Measurements from ENCODE around the gene C2orf42.
A peak's percentile ranks its signal among the peaks of the same experiment; 100 is the strongest.
"Not testable (repeated sequence)": the region's sequence is repeated elsewhere in the genome, so short reads cannot be mapped to it uniquely, and the experiment has no call there.

The C2orf42 gene

DNA sequence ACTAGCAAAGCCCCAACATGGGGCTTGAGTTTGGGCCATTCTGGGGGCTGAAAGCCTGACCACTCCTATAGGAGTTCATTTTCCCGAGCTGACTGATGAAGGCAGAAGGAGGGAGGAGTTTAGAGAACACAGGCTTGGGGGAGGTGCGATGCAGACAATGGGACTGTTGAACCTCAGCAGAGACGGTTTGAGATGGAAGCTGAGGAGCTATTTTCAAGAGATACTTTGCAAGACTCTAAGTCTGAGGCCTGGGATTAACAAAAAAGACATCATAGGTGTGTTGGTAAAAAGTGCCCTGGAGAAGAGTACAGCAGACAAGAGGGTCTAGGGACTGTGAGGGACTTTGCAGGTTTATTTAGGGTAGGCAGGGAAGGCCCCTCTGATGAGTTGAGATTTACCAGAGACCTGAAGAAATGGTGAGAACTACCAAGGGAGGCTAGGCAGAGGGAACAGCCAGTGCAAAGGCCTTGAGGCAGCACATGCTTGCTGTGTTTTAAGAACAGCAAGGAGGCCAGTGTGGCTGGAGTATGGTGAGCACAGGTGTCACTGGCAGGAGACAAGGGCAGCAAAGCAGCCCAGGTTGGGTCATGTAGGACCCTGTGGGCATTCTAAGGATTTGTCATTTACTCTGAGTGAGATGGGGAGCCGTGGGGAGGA lies 71.9 kb downstream of the C2orf42 start:
- Mint-ChIP-seq H3K36me3 (ENCODE audit: insufficient read depth) (peaks cover 13% of the 10 kb centered on the region), H3K4me3 (no peak overlapping the region), H3K27ac (peak overlapping the region; percentile 2 to 79), H3K27me3 (no peaks in the 10 kb centered on the region), H3K9me3 (no peaks in the 10 kb centered on the region), H3K4me1 (ENCODE audit: low read depth in 2 of 2) (peaks cover 22 to 41% of the 10 kb centered on the region in 2 donors)
- no peak for ATAC-seq (replicated peaks)
- no peak for DNase-seq

- Mint-ChIP-seq H3K27me3 (no peaks in the 10 kb centered on the region), H3K36me3 (ENCODE audit: insufficient read depth) (peaks cover 2% of the 10 kb centered on the region), H3K4me1 (ENCODE audit: low read depth in 2 of 2) (peaks cover 14 to 28% of the 10 kb centered on the region in 2 donors), H3K9me3 (no peaks in the 10 kb centered on the region), H3K27ac (peak overlapping the region in 1 of 2 donors; percentile 60), H3K4me3 (no peak overlapping the region)
- no peak for ATAC-seq (replicated peaks)
- DNase-seq = no peak
Measured at GRCh38 chr2:70116936-70117552, 73.8 kb downstream of the C2orf42 start.

DNA sequence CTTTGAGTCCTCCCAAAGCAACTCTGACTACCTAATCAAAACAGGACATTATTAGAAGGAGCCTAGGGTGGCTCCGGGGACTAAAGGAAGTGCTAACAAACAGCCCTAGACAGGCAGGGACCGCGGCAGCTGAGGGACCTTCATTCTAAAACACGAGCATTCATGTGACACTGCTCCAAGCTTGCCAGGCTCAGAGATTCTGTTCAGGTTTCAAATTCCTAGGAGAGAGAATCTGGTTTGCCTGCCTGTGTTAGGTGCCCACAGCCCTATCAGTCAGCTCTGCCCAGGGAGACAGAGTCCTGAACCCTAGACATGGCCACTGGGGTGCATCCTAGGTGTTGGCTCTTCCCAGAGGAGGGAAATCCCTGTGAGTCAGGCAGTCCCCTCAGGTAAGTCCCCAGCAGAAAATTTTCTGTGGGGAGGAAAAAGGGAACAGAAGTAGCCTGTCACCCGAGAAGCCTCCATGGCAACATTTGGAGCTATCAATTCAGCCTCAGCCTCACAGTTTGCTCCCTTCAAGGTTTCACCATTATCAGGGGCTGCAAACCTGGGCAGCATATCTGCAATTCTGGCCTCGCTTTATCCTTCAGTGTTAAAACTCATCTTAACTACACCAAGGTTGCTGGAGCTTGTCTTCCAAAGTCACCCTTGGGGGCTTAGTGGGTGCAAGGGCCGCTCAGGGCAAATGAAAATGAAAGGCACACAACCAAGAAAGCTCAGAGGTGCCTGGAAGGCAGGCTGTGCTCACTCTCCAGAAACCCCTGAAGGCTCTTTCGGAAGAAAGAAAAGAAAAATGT lies 75.0 kb downstream of the C2orf42 start:
- H3K4me1 Mint-ChIP-seq (ENCODE audit: low read depth in 2 of 2) = peaks cover 19 to 25% of the 10 kb centered on the region in 2 donors
- DNase-seq (no peak), ATAC-seq (replicated peaks) (peak; percentile 37)
- H3K36me3 Mint-ChIP-seq (ENCODE audit: insufficient read depth) = peaks cover under 1% of the 10 kb centered on the region
- H3K9me3 Mint-ChIP-seq = no peaks in the 10 kb centered on the region
- peak overlapping the region in 1 of 2 donors; percentile 15 for H3K4me3 Mint-ChIP-seq
- H3K27ac Mint-ChIP-seq = peak overlapping the region in 1 of 2 donors; percentile 28
- no peaks in the 10 kb centered on the region for H3K27me3 Mint-ChIP-seq

DNA sequence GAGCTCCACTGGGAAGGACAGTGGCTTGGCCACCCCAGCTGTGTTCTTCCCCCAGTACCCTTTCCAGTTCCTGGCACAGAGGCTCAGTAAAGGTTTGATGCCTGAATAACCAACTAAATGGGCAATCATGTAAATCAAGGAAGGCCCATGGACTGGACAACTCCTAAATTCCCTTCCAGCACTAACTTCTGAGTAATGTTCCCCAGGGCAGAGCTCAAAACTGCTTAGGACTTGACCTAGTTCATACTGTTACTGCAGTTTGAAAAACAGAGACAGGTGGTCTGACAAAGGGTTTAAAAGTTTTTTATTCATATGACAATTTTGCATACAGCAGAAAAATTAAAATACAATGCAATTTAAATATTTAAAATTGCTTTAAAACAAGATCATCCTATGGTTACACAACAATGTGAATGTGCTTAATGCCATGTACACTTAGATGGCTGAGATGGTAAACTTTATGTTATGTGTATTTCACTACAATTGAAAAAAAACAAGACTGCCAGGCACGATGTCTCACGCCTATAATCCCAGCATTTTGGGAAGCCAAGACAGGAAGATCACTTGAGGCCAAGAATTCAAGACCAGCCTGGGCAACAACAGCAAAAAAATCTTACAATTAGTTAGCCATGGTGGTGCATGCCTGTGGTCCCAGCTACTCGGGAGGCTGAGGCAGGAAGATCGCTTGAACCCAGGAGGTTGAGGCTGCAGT lies 77.3 kb downstream of the C2orf42 start:
- Mint-ChIP-seq H3K4me3 (no peak overlapping the region), H3K27ac (no peak overlapping the region), H3K36me3 (ENCODE audit: insufficient read depth) (peaks cover 12% of the 10 kb centered on the region), H3K9me3 (no peaks in the 10 kb centered on the region), H3K4me1 (ENCODE audit: low read depth in 2 of 2) (peaks cover 28 to 30% of the 10 kb centered on the region in 2 donors), H3K27me3 (no peaks in the 10 kb centered on the region)
- DNase-seq (no peak), ATAC-seq (replicated peaks) (no peak)

GRCh38 chr2:70111752-70112591 lies 78.8 kb downstream of the C2orf42 start:
- ATAC-seq (replicated peaks) (no peak), DNase-seq (no peak)
- H3K4me3 Mint-ChIP-seq = no peak overlapping the region
- peak overlapping the region; percentile 88 to 96 for H3K27ac Mint-ChIP-seq
- H3K27me3 Mint-ChIP-seq = no peaks in the 10 kb centered on the region
- peaks cover 17% of the 10 kb centered on the region for H3K36me3 Mint-ChIP-seq (ENCODE audit: insufficient read depth)
- no peaks in the 10 kb centered on the region for H3K9me3 Mint-ChIP-seq
- peaks cover 43 to 44% of the 10 kb centered on the region in 2 donors for H3K4me1 Mint-ChIP-seq (ENCODE audit: low read depth in 2 of 2)

DNA sequence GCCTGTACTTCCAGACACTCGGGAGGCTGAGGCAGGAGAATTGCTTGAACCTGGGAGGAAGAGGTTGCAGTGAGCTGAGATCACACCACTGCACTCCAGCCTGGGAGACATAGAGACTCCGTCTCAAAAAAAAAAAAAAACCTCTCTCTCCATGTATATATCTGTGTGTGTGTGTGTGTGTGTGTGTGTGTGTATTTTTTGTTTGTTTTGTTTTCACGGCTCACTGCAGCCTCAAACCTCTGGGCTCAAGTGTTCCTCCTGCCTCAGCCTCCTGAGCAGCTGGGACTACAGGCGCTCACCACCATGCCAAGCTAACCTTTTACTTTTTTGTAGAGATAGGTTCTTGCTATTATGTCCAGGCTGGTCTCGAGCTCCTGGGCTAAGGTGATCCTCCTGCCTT lies 80.4 kb downstream of the C2orf42 start:
- not testable (repeated sequence) for ATAC-seq (replicated peaks); H3K9me3 Mint-ChIP-seq; DNase-seq; H3K27me3 Mint-ChIP-seq
- Mint-ChIP-seq H3K27ac (peak overlapping the region; percentile 96 to 97), H3K4me1 (ENCODE audit: low read depth in 2 of 2) (peaks cover 44 to 45% of the 10 kb centered on the region in 2 donors), H3K36me3 (ENCODE audit: insufficient read depth) (peaks cover 17% of the 10 kb centered on the region), H3K4me3 (peak overlapping the region; percentile 42 to 67)

DNA sequence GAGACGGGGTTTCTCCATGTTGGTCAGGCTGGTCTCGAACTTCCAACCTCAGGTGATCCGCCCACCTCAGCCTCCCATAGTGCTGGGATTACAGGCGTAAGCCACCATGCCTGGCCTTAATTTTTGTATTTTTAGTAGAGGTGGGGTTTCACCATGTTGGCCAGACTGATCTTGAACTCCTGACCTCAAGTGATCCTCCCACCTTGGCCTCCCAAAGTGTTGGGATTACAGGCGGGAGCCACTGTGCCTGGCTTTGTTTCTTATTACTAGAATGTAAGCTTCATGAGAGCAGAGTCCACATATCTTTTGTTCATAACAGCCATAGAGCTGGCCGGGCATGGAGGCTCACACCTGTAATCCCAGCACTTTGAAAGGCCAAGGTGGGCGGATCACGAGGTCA lies 84.7 kb downstream of the C2orf42 start:
- H3K27ac Mint-ChIP-seq = peak overlapping the region; percentile 41 to 97
- not testable (repeated sequence) for ATAC-seq (replicated peaks); H3K4me3 Mint-ChIP-seq; H3K9me3 Mint-ChIP-seq; DNase-seq; H3K27me3 Mint-ChIP-seq
- peaks cover 17% of the 10 kb centered on the region for H3K36me3 Mint-ChIP-seq (ENCODE audit: insufficient read depth)
- peaks cover 49 to 57% of the 10 kb centered on the region in 2 donors for H3K4me1 Mint-ChIP-seq (ENCODE audit: low read depth in 2 of 2)

GRCh38 chr2:70104231-70105111 lies 86.3 kb downstream of the C2orf42 start:
- H3K4me1 Mint-ChIP-seq (ENCODE audit: low read depth in 2 of 2) = peaks cover 45 to 48% of the 10 kb centered on the region in 2 donors

DNA sequence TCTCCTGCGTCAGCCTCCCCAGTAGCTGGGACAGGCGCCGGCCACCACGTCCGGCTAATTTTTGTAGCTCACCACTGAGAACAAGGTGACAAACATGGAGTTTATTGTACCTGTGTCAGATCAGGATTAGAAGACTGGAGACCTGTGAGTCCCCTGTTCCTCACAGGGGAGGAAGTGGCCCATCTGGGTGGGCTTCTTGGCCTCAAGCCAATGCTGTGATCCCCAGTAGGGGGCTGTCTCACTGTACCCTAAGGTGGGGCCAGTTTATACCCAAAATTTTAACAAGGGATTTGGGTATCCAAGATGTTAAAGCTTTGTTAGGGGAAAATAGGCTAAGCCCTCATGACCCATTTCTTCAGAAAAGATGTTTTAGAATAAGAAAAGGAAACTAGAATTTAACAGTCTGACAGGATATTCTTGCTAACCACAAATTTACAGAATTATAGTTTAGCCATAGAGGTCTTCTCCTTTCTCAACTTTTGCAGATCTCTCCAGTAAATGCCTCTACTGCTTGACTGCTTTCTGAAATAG lies 87.2 kb downstream of the C2orf42 start:
- Mint-ChIP-seq H3K27me3 (no peaks in the 10 kb centered on the region), H3K4me1 (ENCODE audit: low read depth in 2 of 2) (peaks cover 39 to 40% of the 10 kb centered on the region in 2 donors), H3K9me3 (no peaks in the 10 kb centered on the region), H3K36me3 (ENCODE audit: insufficient read depth) (peaks cover 8% of the 10 kb centered on the region), H3K27ac (peak overlapping the region; percentile 97 to 98), H3K4me3 (peak overlapping the region; percentile 73 to 78)
- ATAC-seq (replicated peaks) = peak; percentile 83
- DNase-seq = peak; percentile 31 to 51 (median 39)

More at GRCh38 chr2:70104231-70105111, 86.3 kb downstream of the C2orf42 start:
- H3K36me3 Mint-ChIP-seq (ENCODE audit: insufficient read depth) = peaks cover 14% of the 10 kb centered on the region
- H3K27me3 Mint-ChIP-seq = no peaks in the 10 kb centered on the region
- ATAC-seq (replicated peaks) (no peak), DNase-seq (no peak)
- peak overlapping the region; percentile 73 to 78 for H3K4me3 Mint-ChIP-seq
- H3K9me3 Mint-ChIP-seq = no peaks in the 10 kb centered on the region
- peak overlapping the region; percentile 97 to 98 for H3K27ac Mint-ChIP-seq

DNA sequence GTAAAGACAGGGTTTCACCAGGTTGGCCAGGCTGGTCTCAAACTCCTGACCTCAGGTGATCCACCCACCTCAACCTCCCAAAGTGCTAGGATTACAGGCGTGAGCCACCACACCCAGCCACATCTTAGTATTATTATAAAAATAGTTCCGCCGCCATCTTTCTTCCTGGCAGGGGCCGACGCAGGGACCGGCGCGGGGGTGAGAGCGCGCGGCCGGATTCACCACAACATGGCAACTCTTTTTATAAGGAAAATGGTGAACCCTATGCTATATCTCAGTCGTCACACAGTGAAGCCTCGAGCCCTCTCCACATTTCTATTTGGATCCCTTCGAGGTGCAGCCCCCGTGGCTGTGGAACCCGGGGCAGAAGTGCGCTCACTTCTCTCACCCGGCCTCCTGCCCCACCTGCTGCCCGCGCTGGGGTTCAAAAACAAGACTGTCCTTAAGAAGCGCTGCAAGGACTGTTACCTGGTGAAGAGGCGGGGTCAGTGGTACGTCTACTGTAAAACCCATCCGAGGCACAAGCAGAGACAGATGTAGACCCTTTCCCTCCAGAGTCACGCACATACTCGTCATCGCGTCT lies 88.4 kb downstream of the C2orf42 start:
- H3K36me3 Mint-ChIP-seq (ENCODE audit: insufficient read depth); DNase-seq; ATAC-seq (replicated peaks); H3K4me3 Mint-ChIP-seq; H3K27me3 Mint-ChIP-seq; H3K9me3 Mint-ChIP-seq: not testable (repeated sequence)
- H3K27ac Mint-ChIP-seq = peak overlapping the region; percentile 62 to 97
- H3K4me1 Mint-ChIP-seq (ENCODE audit: low read depth in 2 of 2) = peaks cover 28% of the 10 kb centered on the region in 2 donors

GRCh38 chr2:70101686-70102085 lies 89.1 kb downstream of the C2orf42 start:
- not testable (repeated sequence) for H3K4me3 Mint-ChIP-seq; DNase-seq; H3K27ac Mint-ChIP-seq; ATAC-seq (replicated peaks); H3K27me3 Mint-ChIP-seq; H3K36me3 Mint-ChIP-seq (ENCODE audit: insufficient read depth); H3K9me3 Mint-ChIP-seq
- H3K4me1 Mint-ChIP-seq (ENCODE audit: low read depth in 2 of 2) = peaks cover 22 to 24% of the 10 kb centered on the region in 2 donors
